GM21737 (cell line): ENCODE results near the gene IAPP.
"Not testable (repeated sequence)": the region's sequence is repeated elsewhere in the genome, so short reads cannot be mapped to it uniquely, and the experiment has no call there.

Experiments
- ATAC-seq: cut with Tn5 transposase; IDR thresholded peaks from one replicate; pipeline ENCODE4 v1.9.1; 2021; ENCODE audit warnings: mild to moderate bottlenecking, moderate library complexity; ENCODE audit not compliant: unreplicated experiment

Gene IAPP

DNA sequence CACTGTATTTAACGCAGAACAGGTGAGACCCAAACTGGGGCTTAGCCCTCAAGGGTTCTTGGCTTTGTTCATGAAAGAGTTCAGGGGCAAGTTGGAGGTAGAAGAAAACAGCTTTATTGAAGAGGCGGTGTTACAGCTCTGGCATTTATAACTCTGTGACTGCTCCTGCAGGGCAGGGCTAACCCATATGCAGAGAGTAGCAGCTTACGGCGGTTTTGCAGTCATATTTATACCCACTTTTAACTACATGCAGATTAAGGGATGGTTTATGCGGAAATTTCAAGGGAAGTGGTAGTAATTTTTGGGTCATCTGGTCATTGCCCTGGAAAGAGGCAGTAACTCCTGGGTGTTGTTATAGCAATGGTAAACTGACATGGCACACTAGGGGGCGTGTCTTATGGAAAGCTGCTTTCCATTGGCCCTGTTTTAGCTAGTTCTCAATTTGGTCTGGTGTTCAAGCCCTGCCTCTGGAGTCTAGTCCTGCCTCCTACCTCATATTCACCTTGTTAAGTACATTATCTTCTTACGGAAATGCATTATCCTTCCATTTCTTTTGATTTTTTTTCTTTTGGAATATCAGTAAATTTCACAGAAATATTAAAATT lies 1.8 kb upstream of the IAPP start:
- no peak for ATAC-seq

- ATAC-seq, result no peak
Measured at GRCh38 chr12:21379218-21379617, 6.5 kb downstream of the IAPP start.

DNA sequence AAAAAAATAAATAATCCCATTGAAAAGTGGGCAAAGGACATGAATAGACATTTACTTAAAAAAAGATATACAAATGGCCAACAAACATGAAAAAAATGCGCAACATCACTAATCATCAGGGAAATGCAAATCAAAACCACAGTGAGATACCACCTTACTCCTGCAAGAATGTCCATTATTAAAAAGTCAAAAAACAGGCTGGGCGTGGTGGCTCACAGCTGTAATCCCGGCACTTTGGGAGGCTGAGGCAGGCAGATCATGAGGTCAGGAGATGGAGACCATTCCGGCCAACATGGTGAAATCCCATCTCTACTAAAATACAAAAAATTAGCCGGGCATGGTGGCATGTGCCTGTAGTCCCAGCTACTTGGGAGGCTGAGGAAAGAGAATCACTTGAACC lies 8.6 kb downstream of the IAPP start:
- not testable (repeated sequence) for ATAC-seq

GRCh38 chr12:21384261-21384660 lies 11.6 kb downstream of the IAPP start:
- no peak for ATAC-seq

DNA sequence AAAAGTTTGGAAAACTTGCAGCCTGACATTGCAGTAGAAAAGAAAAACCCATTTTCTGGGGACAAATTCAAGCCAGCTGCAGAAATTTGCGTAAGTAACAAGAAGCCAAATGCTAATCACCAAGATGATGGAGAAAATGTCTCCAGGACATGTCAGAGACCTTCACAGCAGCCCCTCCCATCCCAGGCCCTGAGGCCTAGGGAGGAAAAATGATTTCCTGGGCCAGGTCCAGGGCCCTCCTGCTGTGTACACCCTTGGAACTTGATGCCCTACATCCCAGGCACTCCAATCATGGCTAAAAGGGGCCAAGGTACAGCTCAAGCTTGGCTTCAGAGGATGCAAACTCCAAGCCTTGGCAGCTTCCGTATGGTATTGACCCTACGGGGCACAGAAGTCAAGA lies 14.5 kb downstream of the IAPP start:
- ATAC-seq, result no peak

GRCh38 chr12:21392384-21392783 lies 19.7 kb downstream of the IAPP start:
- ATAC-seq, result no peak

GRCh38 chr12:21394828-21395626 lies 22.3 kb downstream of the IAPP start:
- ATAC-seq, result not testable (repeated sequence)

GRCh38 chr12:21413369-21414277 lies 40.9 kb downstream of the IAPP start:
- ATAC-seq, result no peak

- ATAC-seq, result no peak
Measured at GRCh38 chr12:21416511-21417121, 43.9 kb downstream of the IAPP start.

DNA sequence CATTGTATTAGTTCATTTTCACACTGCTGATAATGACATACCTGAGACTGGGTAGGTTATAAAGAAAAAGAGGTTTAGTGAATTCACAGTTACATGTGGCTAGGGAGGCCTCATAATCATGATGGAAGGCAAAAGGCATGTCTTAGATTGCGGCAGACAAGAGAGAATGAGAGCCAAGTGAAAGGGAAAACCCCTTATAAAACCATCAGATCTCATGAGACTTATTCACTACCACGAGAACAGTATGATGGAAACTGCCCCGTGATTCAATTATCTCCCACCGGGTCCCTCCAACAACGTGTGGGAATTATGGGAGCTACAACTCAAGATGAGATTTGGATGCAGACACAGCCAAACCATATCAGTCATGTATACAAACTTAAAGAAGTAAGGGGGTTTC lies 45.7 kb downstream of the IAPP start:
- not testable (repeated sequence) for ATAC-seq

DNA sequence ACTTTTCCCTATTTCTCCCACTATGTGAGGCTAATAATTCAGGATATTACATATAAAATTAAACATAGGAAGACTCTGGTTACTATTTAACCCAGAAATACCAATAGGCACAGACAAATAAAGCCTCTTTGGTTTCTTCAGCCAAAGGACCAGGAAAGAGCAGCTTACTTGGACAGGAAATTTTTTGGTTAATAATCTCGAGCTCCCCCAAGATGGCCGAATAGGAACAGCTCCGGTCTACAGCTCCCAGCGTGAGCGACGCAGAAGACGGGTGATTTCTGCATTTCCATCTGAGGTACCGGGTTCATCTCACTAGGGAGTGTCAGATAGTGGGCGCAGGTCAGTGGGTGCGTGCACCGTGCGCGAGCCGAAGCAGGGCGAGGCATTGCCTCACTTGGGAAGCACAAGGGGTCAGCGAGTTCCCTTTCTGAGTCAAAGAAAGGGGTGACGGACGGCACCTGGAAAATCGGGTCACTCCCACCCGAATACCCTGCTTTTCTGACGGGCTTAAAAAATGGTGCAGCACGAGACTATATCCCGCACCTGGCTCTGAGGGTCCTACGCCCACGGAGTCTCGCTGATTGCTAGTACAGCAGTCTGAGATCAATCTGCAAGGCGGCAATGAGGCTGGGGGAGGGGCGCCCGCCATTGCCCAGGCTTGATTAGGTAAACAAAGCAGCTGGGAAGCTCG lies 46.5 kb downstream of the IAPP start:
- not testable (repeated sequence) for ATAC-seq

GRCh38 chr12:21428241-21428640 lies 55.5 kb downstream of the IAPP start:
- ATAC-seq, result no peak
